Kidney epithelial cell (primary cell): ENCODE measurements around the gene NBAS. TPM values are rescaled to one million over a fixed set of nuclear protein-coding genes. Genes with fewer than 3 reads are reported as not detected.

ENCODE experiments used
- DNase-seq: peaks from one replicate; pipeline ENCODE4 v3.0.0-alpha.2; 2010; ENCODE audit warnings: low read depth
- H3K27me3 ChIP-seq: 2 replicates; pipeline ENCODE4 v1.6.0; 2011; ENCODE audit warnings: low read length; ENCODE audit not compliant: control insufficient read depth, insufficient read depth
- H3K36me3 ChIP-seq: 2 replicates; pipeline ENCODE4 v1.5.1; 2011; ENCODE audit warnings: low read length; ENCODE audit not compliant: control insufficient read depth, insufficient read depth
- H3K4me3 ChIP-seq: 2 replicates; pipeline ENCODE4 v1.5.1; 2011; ENCODE audit warnings: low read depth, mild to moderate bottlenecking, control low read depth, low read length
- total RNA-seq: library from RNA; depleted of rRNA; stranded (reverse); fragments of >200 nt; gene quantifications from 2 replicates; pipeline ENCODE4 v1.2.3, GENCODE V29; 2015
- TF ChIP-seq, protein P1 (sequence below): IDR thresholded peaks from 2 replicates; pipeline ENCODE4 v1.5.1; 2011; ENCODE audit warnings: mild to moderate bottlenecking, moderate library complexity, low read length, control low read depth, inconsistent platforms; ENCODE audit not compliant: insufficient read depth, poor library complexity, severe bottlenecking

NBAS gene
- total RNA-seq, 1 donor from 2014 or later: 67.0 TPM

GRCh38 chr2:15606481-15607441 lies 45.6 kb upstream of the NBAS start:
- H3K4me3 ChIP-seq: no peak overlapping the region
- TF ChIP-seq, protein P1, sequence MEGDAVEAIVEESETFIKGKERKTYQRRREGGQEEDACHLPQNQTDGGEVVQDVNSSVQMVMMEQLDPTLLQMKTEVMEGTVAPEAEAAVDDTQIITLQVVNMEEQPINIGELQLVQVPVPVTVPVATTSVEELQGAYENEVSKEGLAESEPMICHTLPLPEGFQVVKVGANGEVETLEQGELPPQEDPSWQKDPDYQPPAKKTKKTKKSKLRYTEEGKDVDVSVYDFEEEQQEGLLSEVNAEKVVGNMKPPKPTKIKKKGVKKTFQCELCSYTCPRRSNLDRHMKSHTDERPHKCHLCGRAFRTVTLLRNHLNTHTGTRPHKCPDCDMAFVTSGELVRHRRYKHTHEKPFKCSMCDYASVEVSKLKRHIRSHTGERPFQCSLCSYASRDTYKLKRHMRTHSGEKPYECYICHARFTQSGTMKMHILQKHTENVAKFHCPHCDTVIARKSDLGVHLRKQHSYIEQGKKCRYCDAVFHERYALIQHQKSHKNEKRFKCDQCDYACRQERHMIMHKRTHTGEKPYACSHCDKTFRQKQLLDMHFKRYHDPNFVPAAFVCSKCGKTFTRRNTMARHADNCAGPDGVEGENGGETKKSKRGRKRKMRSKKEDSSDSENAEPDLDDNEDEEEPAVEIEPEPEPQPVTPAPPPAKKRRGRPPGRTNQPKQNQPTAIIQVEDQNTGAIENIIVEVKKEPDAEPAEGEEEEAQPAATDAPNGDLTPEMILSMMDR: no peak

GRCh38 chr2:15605721-15606120 lies 44.6 kb upstream of the NBAS start:
- no peak overlapping the region for H3K4me3 ChIP-seq
- no peaks in the 10 kb centered on the region for H3K27me3 ChIP-seq
- TF ChIP-seq, protein P1: no peak
- DNase-seq: no peak
- H3K36me3 ChIP-seq: peaks cover 2% of the 10 kb centered on the region

More at GRCh38 chr2:15606481-15607441, 45.6 kb upstream of the NBAS start:
- H3K27me3 ChIP-seq: no peaks in the 10 kb centered on the region
- no peak for DNase-seq
- H3K36me3 ChIP-seq: peaks cover 2% of the 10 kb centered on the region

GRCh38 chr2:15603948-15604347 lies 42.8 kb upstream of the NBAS start:
- no peak for DNase-seq
- H3K27me3 ChIP-seq: no peaks in the 10 kb centered on the region
- no peak overlapping the region for H3K4me3 ChIP-seq
- TF ChIP-seq, protein P1: no peak
- H3K36me3 ChIP-seq: peaks cover 3% of the 10 kb centered on the region

- Histone ChIP-seq H3K4me3 (no peak overlapping the region), H3K36me3 (peaks cover 3% of the 10 kb centered on the region), H3K27me3 (no peaks in the 10 kb centered on the region)
- no peak for DNase-seq
- TF ChIP-seq, protein P1: no peak
These were observed 42.1 kb upstream of the NBAS start for GRCh38 chr2:15603044-15603765.

- no peak overlapping the region for H3K4me3 ChIP-seq
- TF ChIP-seq, protein P1: no peak
- DNase-seq: no peak
- H3K27me3 ChIP-seq: no peaks in the 10 kb centered on the region
- H3K36me3 ChIP-seq: peaks cover 3% of the 10 kb centered on the region
These were observed 41.3 kb upstream of the NBAS start for GRCh38 chr2:15602393-15602792.
